ENCODE results near the gene ACADM.

GRCh38 chr1:75732703-75733102 is 8.2 kb downstream of the ACADM start:
- TF ChIP-seq CTCF (IDR thresholded peaks at IDR 0.05) (no peak), ZFX (IDR thresholded peaks at IDR 0.05; ENCODE audit: borderline replicate concordance) (no peak)
